Endothelial cell of umbilical vein (primary cell): ENCODE results near the gene BABAM2. TPM values are rescaled to one million over a fixed set of nuclear protein-coding genes. Genes with fewer than 3 reads are reported as not detected.

Experiments
- BruUV-seq: library from RNA; stranded (reverse); fragments of 400-500 nt; replicated peaks from 2 replicates; lab custom pipeline; 2021; lab: Mats Ljungman, UMichigan
- CTCF ChIA-PET: fragments of 300-600, 350-600 bp; sonication (Branson Sonifier 250); formaldehyde crosslinking; loops from one replicate; lab custom pipeline; 2021; ENCODE audit warnings: antibody characterized with exemption, inconsistent platforms; lab: Charles Lee
- POLR2A ChIA-PET: fragments of 300-600, 350-600 bp; sonication (Branson Sonifier 250); formaldehyde crosslinking; loops from one replicate; lab custom pipeline; 2021; ENCODE audit warnings: antibody characterized with exemption, inconsistent platforms; lab: Charles Lee
- DNase-seq: peaks from one replicate; pipeline ENCODE4 v3.0.0-alpha.2; 2011; ENCODE audit warnings: low read depth, low spot score
- FAIRE-seq: peaks from 2 replicates; lab custom pipeline; 2011; peaks lifted over from hg19 to GRCh38; lab: Jason Lieb, UNC
- H2AFZ ChIP-seq: 2 replicates; pipeline ENCODE4 v1.6.0; 2012; ENCODE audit warnings: low read depth, low read length, control low read depth, inconsistent platforms
- H3K27ac ChIP-seq: 2 replicates; pipeline ENCODE4 v1.5.1; 2011; ENCODE audit warnings: low read depth, mild to moderate bottlenecking, control low read depth, low read length, moderate library complexity; ENCODE audit not compliant: insufficient read depth
- H3K27me3 ChIP-seq, 2 experiments: 2 replicates each; pipeline versions ENCODE4 v1.6.0 to v1.6.1; 2011; ENCODE audit warnings: low read length in 2 of 2, mixed read lengths in 1 of 2; ENCODE audit not compliant: control insufficient read depth in 2 of 2, insufficient read depth in 2 of 2
- H3K36me3 ChIP-seq, 2 experiments: 2 replicates in 1 of 2; 3 replicates in 1 of 2; pipeline ENCODE4 v1.5.1; 2011; ENCODE audit warnings: low read length in 2 of 2, mild to moderate bottlenecking in 1 of 2, moderate library complexity in 1 of 2; ENCODE audit not compliant: control insufficient read depth in 2 of 2, insufficient read depth in 2 of 2; ENCODE audit errors: extremely low read depth in 1 of 2
- H3K4me1 ChIP-seq: 3 replicates; pipeline ENCODE4 v1.5.1; 2011; ENCODE audit warnings: mild to moderate bottlenecking, low read length; ENCODE audit not compliant: control insufficient read depth, insufficient read depth; ENCODE audit errors: extremely low read depth
- H3K4me2 ChIP-seq: 2 replicates; pipeline ENCODE4 v1.6.1; 2011; ENCODE audit warnings: low read length, control low read depth, mixed read lengths; ENCODE audit not compliant: insufficient read depth
- H3K4me3 ChIP-seq, 3 experiments: fragments of 200-600 bp in 1 of 3; sonication (generic), shearing (Covaris generic) in 1 of 3; replicated peaks in 1 of 3; 2 replicates each; pipeline ENCODE4 v1.5.1; 2011 to 2016; ENCODE audit warnings: control low read depth in 3 of 3, low read length in 3 of 3, mild to moderate bottlenecking in 2 of 3, inconsistent platforms in 1 of 3, low read depth in 1 of 3, moderate library complexity in 1 of 3; ENCODE audit not compliant: insufficient read depth in 1 of 3
- H3K79me2 ChIP-seq: 2 replicates; pipeline ENCODE4 v1.6.0; 2012; ENCODE audit warnings: low read length, inconsistent platforms; ENCODE audit not compliant: control insufficient read depth, insufficient read depth
- H3K9ac ChIP-seq: replicated peaks from 2 replicates; pipeline ENCODE3; 2011; ENCODE audit warnings: low read length, control low read depth; ENCODE audit not compliant: insufficient read depth; ENCODE audit errors: extremely low read depth
- H3K9me1 ChIP-seq: replicated peaks from 3 replicates; pipeline ENCODE4 v1.6.0; 2011; ENCODE audit warnings: mild to moderate bottlenecking, low read length; ENCODE audit not compliant: control insufficient read depth, insufficient read depth; ENCODE audit errors: extremely low read depth
- H3K9me3 ChIP-seq: replicated peaks from 2 replicates; pipeline ENCODE4 v1.5.1; 2012; ENCODE audit warnings: low read length, inconsistent platforms; ENCODE audit not compliant: control insufficient read depth, insufficient read depth
- H4K20me1 ChIP-seq: replicated peaks from 2 replicates; pipeline ENCODE3; 2011; ENCODE audit warnings: mild to moderate bottlenecking, low read length; ENCODE audit not compliant: control insufficient read depth, insufficient read depth; ENCODE audit errors: extremely low read depth
- EZH2 ChIP-seq: IDR thresholded peaks from 2 replicates; pipeline ENCODE4 v1.6.1; 2012; ENCODE audit warnings: borderline replicate concordance, low read depth, mild to moderate bottlenecking, moderate library complexity, low read length, inconsistent platforms; ENCODE audit not compliant: severe bottlenecking
- GATA2 ChIP-seq: IDR thresholded peaks from 2 replicates; pipeline ENCODE4 v1.7.0; 2011; ENCODE audit warnings: low read depth, mild to moderate bottlenecking, moderate library complexity, mixed read lengths, low read length; ENCODE audit not compliant: insufficient read length, insufficient read depth
- JUN ChIP-seq: IDR thresholded peaks from 2 replicates; pipeline ENCODE4 v1.6.1; 2011; ENCODE audit warnings: borderline replicate concordance, low read depth; ENCODE audit not compliant: insufficient read length, insufficient read depth
- MAX ChIP-seq: IDR thresholded peaks from 2 replicates; pipeline ENCODE4 v1.6.1; 2011; ENCODE audit not compliant: insufficient read depth, insufficient read length
- POLR2A ChIP-seq: IDR thresholded peaks from 2 replicates; pipeline ENCODE4 v1.6.1; 2012; ENCODE audit warnings: low read depth, mild to moderate bottlenecking, control low read depth, low read length
- POLR2AphosphoS5 ChIP-seq: IDR thresholded peaks from 2 replicates; pipeline ENCODE4 v1.6.1; 2012; ENCODE audit warnings: low read depth, mild to moderate bottlenecking, control low read depth, low read length, moderate library complexity; ENCODE audit not compliant: insufficient read depth
- dilution Hi-C: fragments of 300-500 bp; cut with MboI; formaldehyde crosslinking; loops from one replicate; pipeline ENCODE4 v1.15.0; 2019; ENCODE audit warnings: low sequenced_read_pairs; ENCODE audit not compliant: extremely low pct_ligation_motif_present
- intact Hi-C: fragments of 100-400 bp; cut with micrococcal nuclease; formaldehyde crosslinking; loops from one replicate; pipeline ENCODE4 v1.10.0; 2022
- polyA plus RNA-seq, 4 experiments: library from polyadenylated mRNA; depleted of rRNA in 3 of 4; stranded (reverse) in 3 of 4; unstranded in 1 of 4; fragments of >200 nt; gene quantifications; 2 replicates each; pipeline versions ENCODE4 v1.2.1 to v1.2.3, GENCODE V29; 2011 to 2012; ENCODE audit warnings: missing spikeins in 1 of 4
- total RNA-seq: library from RNA; stranded (reverse); gene quantifications from 2 replicates; pipeline ENCODE4 v1.2.3, GENCODE V29; 2021
- TF ChIP-seq, protein P1 (sequence below), 2 donors: IDR thresholded peaks; 1 replicate in 1 of 2; 2 replicates in 1 of 2; pipeline ENCODE4 v1.5.1; 2011; ENCODE audit warnings: low read length in 2 of 2, mild to moderate bottlenecking in 2 of 2, moderate library complexity in 2 of 2, control low read depth in 1 of 2, inconsistent platforms in 1 of 2, low read depth in 1 of 2; ENCODE audit not compliant: insufficient read depth in 1 of 2; ENCODE audit errors: extremely low read depth in 1 of 2

BABAM2 gene
- total and polyA plus RNA-seq, 2 donors (not counting 3 experiments of a cell fraction or from before 2014, with no cell fraction given): 19.9 to 27.6 TPM

- FAIRE-seq (no peak), DNase-seq (peak; percentile 38)
- intact Hi-C loops (no loop called here), dilution Hi-C loops (no loop called here)
- H4K20me1 ChIP-seq: no peaks in the 10 kb centered on the region
- H3K36me3 ChIP-seq: no peaks in the 10 kb centered on the region
- no peaks in the 10 kb centered on the region for H3K27me3 ChIP-seq
- no peak overlapping the region for H3K9ac ChIP-seq
- POLR2A ChIA-PET: no interaction called here
- no peak overlapping the region for H2AFZ ChIP-seq
- no peak overlapping the region for H3K27ac ChIP-seq
- CTCF ChIA-PET: interaction anchor here (2.2 kb wide), 1 partner anchor 10 kb away, joined by 7 read pairs; no protein-coding TSS in a partner anchor
- no TSS peak for BruUV-seq
- H3K4me3 ChIP-seq: no peak overlapping the region
- no peaks in the 10 kb centered on the region for H3K4me1 ChIP-seq
- no peaks in the 10 kb centered on the region for H3K79me2 ChIP-seq
- TF ChIP-seq POLR2A (no peak), EZH2 (no peak)
- no peak overlapping the region for H3K4me2 ChIP-seq
- no peaks in the 10 kb centered on the region for H3K9me1 ChIP-seq
- H3K9me3 ChIP-seq: no peaks in the 10 kb centered on the region
Observed at GRCh38 chr2:28142386-28142785, 251.9 kb downstream of the BABAM2 start.

DNA sequence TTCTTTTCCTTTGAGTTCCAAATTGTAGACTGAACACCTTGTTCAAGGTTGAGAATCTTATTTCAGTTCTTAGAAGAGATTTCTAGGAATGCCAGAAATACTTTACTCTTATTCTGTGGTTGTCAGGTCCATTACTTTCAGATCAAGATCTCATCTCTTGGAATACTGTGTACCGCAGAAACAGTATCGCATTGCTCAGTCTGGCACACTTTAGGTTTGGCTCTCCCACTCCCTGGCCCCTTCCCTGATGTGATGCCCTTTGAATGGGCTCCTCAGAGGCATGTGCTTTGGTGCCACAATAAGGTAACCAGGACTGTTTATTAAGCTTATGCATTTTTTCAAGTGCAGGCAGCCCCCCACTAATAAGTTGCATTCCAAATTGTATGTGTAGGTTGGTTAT lies 257.5 kb downstream of the BABAM2 start:
- intact Hi-C loops: no loop called here
- CTCF ChIA-PET: interaction anchor here (1.5 kb wide), 1 partner anchor 11 kb away, joined by 3 read pairs; no protein-coding TSS in a partner anchor
- Histone ChIP-seq H2AFZ (no peak overlapping the region), H3K9ac (no peak overlapping the region), H3K4me1 (no peaks in the 10 kb centered on the region), H3K9me1 (no peaks in the 10 kb centered on the region), H3K4me2 (no peak overlapping the region), H3K79me2 (no peaks in the 10 kb centered on the region), H3K27ac (no peak overlapping the region), H3K36me3 (no peaks in the 10 kb centered on the region), H4K20me1 (no peaks in the 10 kb centered on the region), H3K27me3 (no peaks in the 10 kb centered on the region), H3K4me3 (no peak overlapping the region), H3K9me3 (no peaks in the 10 kb centered on the region)
- no peak for DNase-seq
- BruUV-seq: no TSS peak
- dilution Hi-C loops: no loop called here
- no peak for FAIRE-seq
- POLR2A ChIA-PET: no interaction called here
- TF ChIP-seq POLR2A: no peak
- TF ChIP-seq, protein P1, sequence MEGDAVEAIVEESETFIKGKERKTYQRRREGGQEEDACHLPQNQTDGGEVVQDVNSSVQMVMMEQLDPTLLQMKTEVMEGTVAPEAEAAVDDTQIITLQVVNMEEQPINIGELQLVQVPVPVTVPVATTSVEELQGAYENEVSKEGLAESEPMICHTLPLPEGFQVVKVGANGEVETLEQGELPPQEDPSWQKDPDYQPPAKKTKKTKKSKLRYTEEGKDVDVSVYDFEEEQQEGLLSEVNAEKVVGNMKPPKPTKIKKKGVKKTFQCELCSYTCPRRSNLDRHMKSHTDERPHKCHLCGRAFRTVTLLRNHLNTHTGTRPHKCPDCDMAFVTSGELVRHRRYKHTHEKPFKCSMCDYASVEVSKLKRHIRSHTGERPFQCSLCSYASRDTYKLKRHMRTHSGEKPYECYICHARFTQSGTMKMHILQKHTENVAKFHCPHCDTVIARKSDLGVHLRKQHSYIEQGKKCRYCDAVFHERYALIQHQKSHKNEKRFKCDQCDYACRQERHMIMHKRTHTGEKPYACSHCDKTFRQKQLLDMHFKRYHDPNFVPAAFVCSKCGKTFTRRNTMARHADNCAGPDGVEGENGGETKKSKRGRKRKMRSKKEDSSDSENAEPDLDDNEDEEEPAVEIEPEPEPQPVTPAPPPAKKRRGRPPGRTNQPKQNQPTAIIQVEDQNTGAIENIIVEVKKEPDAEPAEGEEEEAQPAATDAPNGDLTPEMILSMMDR (IDR thresholded peaks at IDR 0.05; ENCODE audit: extremely low read depth in 1 of 2, insufficient read depth in 1 of 2, low read depth in 1 of 2, low read length in 2 of 2): no peak
- no peak for TF ChIP-seq MAX
- no peak for TF ChIP-seq JUN
- TF ChIP-seq GATA2: no peak
- no peak for TF ChIP-seq POLR2AphosphoS5
